PC-9 (cell line): ENCODE measurements around the gene SVOP. TPM values are rescaled to one million over a fixed set of nuclear protein-coding genes. Genes with fewer than 3 reads are reported as not detected.

Experiments
- BruUV-seq: library from RNA; stranded (reverse); fragments of 400-500 nt; replicated peaks from 2 replicates; lab custom pipeline; 2021; lab: Mats Ljungman, UMichigan
- CTCF ChIA-PET: fragments of 300-600 bp; sonication (Branson Sonifier 250); formaldehyde crosslinking; loops from one replicate; lab custom pipeline; 2022; ENCODE audit warnings: antibody characterized with exemption; lab: Charles Lee
- POLR2A ChIA-PET: fragments of 300-600 bp; sonication (Branson Sonifier 250); formaldehyde crosslinking; loops from one replicate; lab custom pipeline; 2022; ENCODE audit warnings: antibody characterized with exemption; ENCODE audit not compliant: unreplicated experiment; lab: Charles Lee
- DNase-seq, 2 experiments: peaks; one replicate each; pipeline versions ENCODE4 v3.0.0 to v3.0.0-alpha.2; 2015 to 2022; ENCODE audit warnings: mixed read lengths in 1 of 2
- H2AFZ ChIP-seq: fragments of 200-600 bp; sonication (generic); 2 replicates; pipeline ENCODE4 v1.8.1; 2017; ENCODE audit warnings: antibody characterized with exemption
- H3F3A ChIP-seq: fragments of 200-600 bp; sonication (generic); 2 replicates; pipeline ENCODE4 v1.8.1; 2017; ENCODE audit warnings: antibody characterized with exemption, mild to moderate bottlenecking, low read depth; ENCODE audit not compliant: insufficient read depth
- H3K27ac ChIP-seq: fragments of 200-600 bp; sonication (generic); 2 replicates; pipeline ENCODE4 v1.6.1; 2016; ENCODE audit warnings: mixed run types
- H3K27me3 ChIP-seq: fragments of 200-600 bp; sonication (generic); 2 replicates; pipeline ENCODE4 v1.6.1; 2016; ENCODE audit warnings: low read depth, mixed run types; ENCODE audit not compliant: insufficient read depth
- H3K36me3 ChIP-seq: fragments of 200-600 bp; sonication (generic); 2 replicates; pipeline ENCODE4 v1.6.1; 2016; ENCODE audit warnings: low read depth, mixed run types
- H3K4me1 ChIP-seq: fragments of 200-600 bp; sonication (generic); replicated peaks from 2 replicates; pipeline ENCODE4 v1.6.1; 2016; ENCODE audit warnings: mixed run types; ENCODE audit not compliant: insufficient read depth
- H3K4me2 ChIP-seq: fragments of 200-600 bp; sonication (generic); 2 replicates; pipeline ENCODE4 v1.6.1; 2017; ENCODE audit warnings: mixed run types
- H3K4me3 ChIP-seq: fragments of 200-600 bp; sonication (generic); 2 replicates; pipeline ENCODE4 v1.6.1; 2016; ENCODE audit warnings: mixed run types
- H3K79me2 ChIP-seq: fragments of 200-600 bp; sonication (generic); 2 replicates; pipeline ENCODE4 v1.6.1; 2017; ENCODE audit warnings: low read depth, mixed run types
- H3K9me2 ChIP-seq: fragments of 200-600 bp; sonication (generic); 2 replicates; pipeline ENCODE4 v1.8.1; 2017; ENCODE audit warnings: mild to moderate bottlenecking; ENCODE audit not compliant: insufficient read depth
- H3K9me3 ChIP-seq: fragments of 200-600 bp; sonication (generic); 2 replicates; pipeline ENCODE4 v1.8.1; 2016; ENCODE audit warnings: low read depth; ENCODE audit not compliant: insufficient read depth
- H4K20me1 ChIP-seq: fragments of 200-600 bp; sonication (generic); 2 replicates; pipeline ENCODE4 v1.8.1; 2017; ENCODE audit not compliant: insufficient read depth
- EZH2 ChIP-seq: fragments of 200-600 bp; sonication (generic); IDR thresholded peaks from 2 replicates; pipeline ENCODE4 v1.8.0; 2017; ENCODE audit warnings: antibody characterized with exemption, low read depth
- intact Hi-C: fragments of 100-400 bp; cut with micrococcal nuclease; formaldehyde crosslinking; loops from one replicate; pipeline ENCODE4 v1.10.0; 2022; ENCODE audit not compliant: unreplicated experiment
- total RNA-seq: library from RNA; stranded (reverse); gene quantifications from 2 replicates; pipeline ENCODE4 v1.2.3, GENCODE V29; 2021
- TF ChIP-seq, protein P1 (sequence below): fragments of 200-600 bp; sonication (generic); conservative IDR thresholded peaks from 2 replicates; pipeline ENCODE4 v1.6.1; 2017; ENCODE audit warnings: mixed run types, antibody characterized with exemption, mild to moderate bottlenecking, moderate library complexity

Gene SVOP
- total RNA-seq, 1 experiment from 2014 or later: not detected

- H4K20me1 ChIP-seq: no peaks in the 10 kb centered on the region
- no peak overlapping the region for H3K27ac ChIP-seq
- no peaks in the 10 kb centered on the region for H3K79me2 ChIP-seq
- POLR2A ChIA-PET: no interaction called here
- H3K4me3 ChIP-seq: no peak overlapping the region
- CTCF ChIA-PET: no interaction called here
- no peaks in the 10 kb centered on the region for H3K4me1 ChIP-seq
- H3K4me2 ChIP-seq: no peak overlapping the region
- no peaks in the 10 kb centered on the region for H3K36me3 ChIP-seq
- intact Hi-C loops: no loop called here
- no peak for DNase-seq
- H3K9me2 ChIP-seq: no peaks in the 10 kb centered on the region
- BruUV-seq: no TSS peak
- no peaks in the 10 kb centered on the region for H3F3A ChIP-seq
- no peaks in the 10 kb centered on the region for H3K27me3 ChIP-seq
- TF ChIP-seq EZH2: no peak
- no peak overlapping the region for H2AFZ ChIP-seq
- H3K9me3 ChIP-seq: peaks cover 4% of the 10 kb centered on the region; the same call in 1 of the 2 replicates
These were observed 133.8 kb downstream of the SVOP start for GRCh38 chr12:108886873-108887629.

DNA sequence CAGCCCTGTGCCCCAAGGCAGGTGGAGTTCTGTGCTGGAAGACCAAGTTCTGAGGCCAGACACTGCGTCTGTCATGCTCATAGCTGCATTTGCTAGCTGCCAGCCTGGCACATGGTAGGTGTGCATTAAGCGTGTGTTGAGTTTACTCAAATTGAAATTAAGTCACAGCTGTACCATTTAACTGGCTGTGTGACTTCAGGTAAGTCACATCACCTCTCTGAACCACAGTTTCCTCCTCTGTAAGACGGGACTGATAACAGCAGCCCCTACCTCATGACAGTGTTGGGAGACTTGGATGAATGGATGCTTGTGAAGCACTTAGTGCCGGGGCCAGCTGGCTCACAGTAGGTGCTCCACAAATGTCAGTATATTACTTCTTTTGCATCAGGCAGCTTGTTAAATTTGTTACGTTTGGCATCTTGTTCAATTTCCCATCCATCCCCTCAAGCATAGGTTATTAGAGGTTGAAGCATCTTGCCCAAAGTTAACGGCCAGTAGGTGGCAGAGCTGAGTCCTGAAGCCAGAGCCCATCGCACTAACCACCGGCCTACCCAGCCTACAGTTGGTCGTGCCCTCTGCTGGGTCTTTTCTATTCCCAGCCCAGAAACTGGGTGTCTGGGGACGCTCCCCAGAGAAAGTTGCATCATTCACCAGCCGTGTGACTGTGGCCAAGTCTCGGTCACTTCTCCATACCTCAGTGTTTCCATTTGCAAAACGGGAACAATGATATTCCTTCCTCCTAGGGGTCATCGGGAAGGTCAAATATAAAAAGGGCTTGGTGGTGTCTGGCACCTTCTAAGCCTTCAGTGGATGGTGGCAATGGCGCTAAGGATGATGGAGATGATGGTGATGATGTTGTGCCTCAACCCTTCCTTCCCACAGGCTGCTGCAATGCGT is 136.5 kb downstream of the SVOP start:
- no peak for TF ChIP-seq EZH2
- TF ChIP-seq, protein P1, sequence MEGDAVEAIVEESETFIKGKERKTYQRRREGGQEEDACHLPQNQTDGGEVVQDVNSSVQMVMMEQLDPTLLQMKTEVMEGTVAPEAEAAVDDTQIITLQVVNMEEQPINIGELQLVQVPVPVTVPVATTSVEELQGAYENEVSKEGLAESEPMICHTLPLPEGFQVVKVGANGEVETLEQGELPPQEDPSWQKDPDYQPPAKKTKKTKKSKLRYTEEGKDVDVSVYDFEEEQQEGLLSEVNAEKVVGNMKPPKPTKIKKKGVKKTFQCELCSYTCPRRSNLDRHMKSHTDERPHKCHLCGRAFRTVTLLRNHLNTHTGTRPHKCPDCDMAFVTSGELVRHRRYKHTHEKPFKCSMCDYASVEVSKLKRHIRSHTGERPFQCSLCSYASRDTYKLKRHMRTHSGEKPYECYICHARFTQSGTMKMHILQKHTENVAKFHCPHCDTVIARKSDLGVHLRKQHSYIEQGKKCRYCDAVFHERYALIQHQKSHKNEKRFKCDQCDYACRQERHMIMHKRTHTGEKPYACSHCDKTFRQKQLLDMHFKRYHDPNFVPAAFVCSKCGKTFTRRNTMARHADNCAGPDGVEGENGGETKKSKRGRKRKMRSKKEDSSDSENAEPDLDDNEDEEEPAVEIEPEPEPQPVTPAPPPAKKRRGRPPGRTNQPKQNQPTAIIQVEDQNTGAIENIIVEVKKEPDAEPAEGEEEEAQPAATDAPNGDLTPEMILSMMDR: peak; percentile 79
- Histone ChIP-seq H3K9me3 (no peaks in the 10 kb centered on the region), H3K4me1 (no peaks in the 10 kb centered on the region), H3F3A (no peaks in the 10 kb centered on the region), H2AFZ (no peak overlapping the region), H3K36me3 (no peaks in the 10 kb centered on the region), H4K20me1 (no peaks in the 10 kb centered on the region), H3K9me2 (no peaks in the 10 kb centered on the region), H3K4me2 (no peak overlapping the region), H3K27ac (no peak overlapping the region), H3K4me3 (no peak overlapping the region), H3K27me3 (no peaks in the 10 kb centered on the region), H3K79me2 (no peaks in the 10 kb centered on the region)
- intact Hi-C loops: loop anchor here (1.0 kb wide), 1 partner anchor 67 kb away; no protein-coding TSS in a partner anchor
- DNase-seq: peak in 1 of 2 experiments; percentile 20
- BruUV-seq: no TSS peak
- CTCF ChIA-PET: interaction anchor here (1.1 to 1.8 kb wide), 2 partner anchors 67 to 69 kb away, joined by 3 to 5 read pairs; no protein-coding TSS in a partner anchor
- POLR2A ChIA-PET: no interaction called here

DNA sequence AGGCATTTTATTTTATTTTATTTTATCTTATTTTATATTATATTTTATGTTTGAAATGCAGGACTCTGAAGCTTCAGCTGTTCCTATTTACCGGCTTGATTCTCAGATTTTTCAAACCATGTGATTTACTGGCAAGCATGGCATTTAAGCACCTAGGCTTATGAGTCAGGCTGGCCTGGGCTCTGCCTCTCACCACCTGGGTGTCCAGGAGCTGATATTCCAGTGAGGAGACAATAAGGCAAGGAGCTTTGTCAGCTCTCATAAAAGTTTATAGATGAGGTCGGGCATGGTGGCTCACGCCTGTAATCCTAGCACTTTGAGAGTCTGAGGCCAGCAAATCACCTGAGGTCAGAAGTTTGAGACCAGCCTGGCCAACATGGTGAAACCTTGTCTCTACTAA is 138.9 kb downstream of the SVOP start:
- Histone ChIP-seq H3K27ac (no peak overlapping the region), H3K79me2 (no peaks in the 10 kb centered on the region), H3K4me1 (no peaks in the 10 kb centered on the region), H3K9me2 (no peaks in the 10 kb centered on the region), H3K4me2 (no peak overlapping the region), H2AFZ (no peak overlapping the region), H3K4me3 (no peak overlapping the region), H3K36me3 (no peaks in the 10 kb centered on the region), H3K27me3 (no peaks in the 10 kb centered on the region), H3K9me3 (no peaks in the 10 kb centered on the region), H3F3A (no peaks in the 10 kb centered on the region), H4K20me1 (no peaks in the 10 kb centered on the region)
- ChIA-PET CTCF (no interaction called here), POLR2A (no interaction called here)
- BruUV-seq: no TSS peak
- intact Hi-C loops: no loop called here
- peak in 1 of 2 experiments; percentile 42 for DNase-seq
- TF ChIP-seq, protein P1: no peak
- no peak for TF ChIP-seq EZH2
